GM19023 (cell line): Measurements from ENCODE around the gene MTCL3.

Experiments used
- ATAC-seq: cut with Tn5 transposase; IDR thresholded peaks from one replicate; pipeline ENCODE4 v1.9.1; 2021; ENCODE audit warnings: mild to moderate bottlenecking, moderate library complexity; ENCODE audit not compliant: unreplicated experiment

The MTCL3 gene

GRCh38 chr6:127515234-127515793 is 3.8 kb downstream of the MTCL3 start:
- ATAC-seq = peak; percentile 20

GRCh38 chr6:127514773-127515227 is 4.3 kb downstream of the MTCL3 start:
- ATAC-seq = no peak

- ATAC-seq = no peak
Observed at GRCh38 chr6:127514179-127514772, 4.9 kb downstream of the MTCL3 start.

- no peak for ATAC-seq
Observed at GRCh38 chr6:127513425-127513824, 5.7 kb downstream of the MTCL3 start.

GRCh38 chr6:127510876-127511275 is 8.3 kb downstream of the MTCL3 start:
- no peak for ATAC-seq

- no peak for ATAC-seq
Observed at GRCh38 chr6:127506894-127507293, 12.2 kb downstream of the MTCL3 start.

- ATAC-seq = no peak
Observed at GRCh38 chr6:127503022-127503421, 16.1 kb downstream of the MTCL3 start.

GRCh38 chr6:127497410-127497809 is 21.7 kb downstream of the MTCL3 start:
- no peak for ATAC-seq

GRCh38 chr6:127496471-127496870 is 22.7 kb downstream of the MTCL3 start:
- ATAC-seq = no peak

- no peak for ATAC-seq
Observed at GRCh38 chr6:127494240-127494767, 24.8 kb downstream of the MTCL3 start.

- ATAC-seq = no peak
Observed at GRCh38 chr6:127489248-127489647, 29.9 kb downstream of the MTCL3 start.

GRCh38 chr6:127486934-127487333 is 32.2 kb downstream of the MTCL3 start:
- no peak for ATAC-seq

- ATAC-seq = peak; percentile 99
Observed at GRCh38 chr6:127484212-127484863, 34.8 kb downstream of the MTCL3 start.

GRCh38 chr6:127483399-127484055 is 35.6 kb downstream of the MTCL3 start:
- ATAC-seq = peak; percentile 17

GRCh38 chr6:127482325-127482724 is 36.8 kb downstream of the MTCL3 start:
- ATAC-seq = no peak

- no peak for ATAC-seq
Observed at GRCh38 chr6:127481628-127482027, 37.5 kb downstream of the MTCL3 start.

- no peak for ATAC-seq
Observed at GRCh38 chr6:127481111-127481510, 38.0 kb downstream of the MTCL3 start.

- no peak for ATAC-seq
Observed at GRCh38 chr6:127477658-127478057, 41.5 kb downstream of the MTCL3 start.

- no peak for ATAC-seq
Observed at GRCh38 chr6:127475823-127476176, 43.3 kb downstream of the MTCL3 start.

GRCh38 chr6:127475135-127475822 is 43.9 kb downstream of the MTCL3 start:
- no peak for ATAC-seq
